ENCODE measurements around the gene PRKAR2B.

PRKAR2B gene

GRCh38 chr7:107043491-107043890 is 1.0 kb upstream of the PRKAR2B start:
- Histone ChIP-seq H3K9me3 (ENCODE audit: low read length) (no peaks in the 10 kb centered on the region), H3K27me3 (ENCODE audit: control insufficient read depth in 1 of 2, insufficient read depth in 2 of 2, low read length in 2 of 2) (no peaks in the 10 kb centered on the region), H3K4me1 (ENCODE audit: insufficient read depth, low read length) (peaks cover 9% of the 10 kb centered on the region), H3K36me3 (ENCODE audit: insufficient read depth, low read length) (no peaks in the 10 kb centered on the region), H3K4me3 (ENCODE audit: low read depth in 1 of 2, low read length in 2 of 2) (no peak overlapping the region), H3K9ac (ENCODE audit: low read length) (no peak overlapping the region), H3K27ac (ENCODE audit: low read depth, low read length) (peak overlapping the region; percentile 79)

- Histone ChIP-seq H3K27ac (ENCODE audit: low read depth, low read length) (peak overlapping the region; percentile 79), H3K4me3 (ENCODE audit: low read depth in 1 of 2, low read length in 2 of 2) (peak overlapping the region; percentile 52 to 56), H3K4me1 (ENCODE audit: insufficient read depth, low read length) (peaks cover 9% of the 10 kb centered on the region), H3K36me3 (ENCODE audit: insufficient read depth, low read length) (no peaks in the 10 kb centered on the region), H3K9ac (ENCODE audit: low read length) (no peak overlapping the region), H3K9me3 (ENCODE audit: low read length) (no peaks in the 10 kb centered on the region), H3K27me3 (ENCODE audit: control insufficient read depth in 1 of 2, insufficient read depth in 2 of 2, low read length in 2 of 2) (no peaks in the 10 kb centered on the region)
These were observed 571 bp upstream of the PRKAR2B start for GRCh38 chr7:107043921-107044346.

- H3K27me3 ChIP-seq (ENCODE audit: control insufficient read depth in 1 of 2, insufficient read depth in 2 of 2, low read length in 2 of 2) = no peaks in the 10 kb centered on the region
- peak overlapping the region; percentile 74 for H3K27ac ChIP-seq (ENCODE audit: low read depth, low read length)
- H3K4me1 ChIP-seq (ENCODE audit: insufficient read depth, low read length) = peaks cover 9% of the 10 kb centered on the region
- no peaks in the 10 kb centered on the region for H3K36me3 ChIP-seq (ENCODE audit: insufficient read depth, low read length)
- H3K4me3 ChIP-seq (ENCODE audit: low read depth in 1 of 2, low read length in 2 of 2) = peak overlapping the region; percentile 75 to 79
- peak overlapping the region; percentile 23 for H3K9ac ChIP-seq (ENCODE audit: low read length)
- H3K9me3 ChIP-seq (ENCODE audit: low read length) = no peaks in the 10 kb centered on the region
These were observed 873 bp downstream of the PRKAR2B start for GRCh38 chr7:107045195-107045960.

- Histone ChIP-seq H3K27me3 (ENCODE audit: control insufficient read depth in 1 of 2, insufficient read depth in 2 of 2, low read length in 2 of 2) (no peaks in the 10 kb centered on the region), H3K27ac (ENCODE audit: low read depth, low read length) (no peak overlapping the region), H3K4me3 (ENCODE audit: low read depth in 1 of 2, low read length in 2 of 2) (peak overlapping the region in 1 of 2 donors; percentile 79), H3K9me3 (ENCODE audit: low read length) (no peaks in the 10 kb centered on the region), H3K4me1 (ENCODE audit: insufficient read depth, low read length) (peaks cover 9% of the 10 kb centered on the region), H3K36me3 (ENCODE audit: insufficient read depth, low read length) (no peaks in the 10 kb centered on the region), H3K9ac (ENCODE audit: low read length) (no peak overlapping the region)
These were observed 1.5 kb downstream of the PRKAR2B start for GRCh38 chr7:107045980-107046379.

GRCh38 chr7:107046491-107047259 is 2.2 kb downstream of the PRKAR2B start:
- Histone ChIP-seq H3K27me3 (ENCODE audit: control insufficient read depth in 1 of 2, insufficient read depth in 2 of 2, low read length in 2 of 2) (no peaks in the 10 kb centered on the region), H3K4me1 (ENCODE audit: insufficient read depth, low read length) (peaks cover 11% of the 10 kb centered on the region), H3K36me3 (ENCODE audit: insufficient read depth, low read length) (no peaks in the 10 kb centered on the region), H3K9me3 (ENCODE audit: low read length) (no peaks in the 10 kb centered on the region), H3K27ac (ENCODE audit: low read depth, low read length) (no peak overlapping the region), H3K4me3 (ENCODE audit: low read depth in 1 of 2, low read length in 2 of 2) (no peak overlapping the region), H3K9ac (ENCODE audit: low read length) (no peak overlapping the region)

DNA sequence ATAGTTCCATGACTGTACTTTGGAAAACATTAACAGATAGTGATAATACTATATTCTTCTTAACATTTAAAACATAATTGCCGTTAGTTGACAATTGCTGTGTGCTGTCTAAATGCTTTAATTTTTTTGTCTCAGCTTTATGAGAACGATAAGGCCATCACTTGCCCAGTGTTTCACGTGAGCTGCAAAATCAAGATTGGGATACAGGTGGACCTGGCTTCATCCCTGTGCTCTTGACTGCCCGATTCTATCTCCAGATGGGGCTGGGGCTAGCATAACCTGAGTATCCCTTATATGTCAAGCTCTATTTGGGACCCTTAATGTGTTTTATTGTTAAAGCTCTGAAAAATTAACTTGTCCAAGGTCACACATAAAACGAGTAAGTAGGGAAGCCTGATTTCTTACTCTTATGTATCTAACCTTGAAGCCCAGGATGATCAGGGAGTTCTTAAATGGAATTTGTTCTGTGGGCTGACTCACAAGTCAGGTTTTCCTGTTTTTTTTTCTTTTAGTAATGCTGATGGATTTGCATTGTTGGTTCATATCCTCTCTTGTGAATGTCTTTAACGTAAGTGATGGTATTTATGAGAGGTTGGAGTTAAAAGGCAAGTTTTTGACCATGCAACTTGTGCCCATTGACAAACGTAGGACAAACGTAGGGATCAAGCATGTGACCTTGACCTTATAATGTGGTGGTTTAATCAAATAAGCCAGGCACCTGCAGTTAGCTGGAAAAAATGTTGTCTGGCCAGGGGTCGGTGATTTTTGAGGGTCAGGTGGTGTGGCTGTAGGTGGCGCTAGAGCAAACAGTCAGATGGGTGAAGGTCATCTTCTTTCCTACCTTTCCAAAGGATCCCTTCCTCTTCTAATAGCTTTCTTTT is 3.6 kb downstream of the PRKAR2B start:
- no peak overlapping the region for H3K4me3 ChIP-seq (ENCODE audit: low read depth in 1 of 2, low read length in 2 of 2)
- H3K36me3 ChIP-seq (ENCODE audit: insufficient read depth, low read length) = no peaks in the 10 kb centered on the region
- H3K9me3 ChIP-seq (ENCODE audit: low read length) = no peaks in the 10 kb centered on the region
- peaks cover 13% of the 10 kb centered on the region for H3K4me1 ChIP-seq (ENCODE audit: insufficient read depth, low read length)
- no peaks in the 10 kb centered on the region for H3K27me3 ChIP-seq (ENCODE audit: control insufficient read depth in 1 of 2, insufficient read depth in 2 of 2, low read length in 2 of 2)
- H3K27ac ChIP-seq (ENCODE audit: low read depth, low read length) = no peak overlapping the region
- H3K9ac ChIP-seq (ENCODE audit: low read length) = no peak overlapping the region

- Histone ChIP-seq H3K27ac (ENCODE audit: low read depth, low read length) (no peak overlapping the region), H3K9ac (ENCODE audit: low read length) (no peak overlapping the region), H3K4me3 (ENCODE audit: low read depth in 1 of 2, low read length in 2 of 2) (no peak overlapping the region), H3K4me1 (ENCODE audit: insufficient read depth, low read length) (peaks cover 13% of the 10 kb centered on the region), H3K36me3 (ENCODE audit: insufficient read depth, low read length) (no peaks in the 10 kb centered on the region), H3K9me3 (ENCODE audit: low read length) (no peaks in the 10 kb centered on the region), H3K27me3 (ENCODE audit: control insufficient read depth in 1 of 2, insufficient read depth in 2 of 2, low read length in 2 of 2) (no peaks in the 10 kb centered on the region)
These were observed 4.4 kb downstream of the PRKAR2B start for GRCh38 chr7:107048783-107049418.

DNA sequence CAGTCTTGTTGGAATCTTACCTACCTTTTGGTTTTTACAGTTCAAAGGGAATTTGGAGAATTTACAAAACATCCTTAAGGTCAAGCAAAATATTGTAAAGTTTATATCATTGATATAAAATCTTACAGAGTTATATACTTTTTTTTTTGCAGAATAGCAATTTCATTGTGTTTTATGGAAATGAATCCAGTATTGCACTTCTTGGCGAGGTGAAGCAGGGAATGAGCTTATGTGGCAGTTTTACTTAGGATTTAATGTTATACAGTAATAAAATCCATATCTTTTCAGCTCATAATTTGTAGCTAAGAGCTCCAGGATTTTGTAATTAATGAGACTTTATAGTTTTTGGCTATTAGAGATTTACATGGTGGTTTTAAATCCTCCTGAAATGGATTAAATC is 5.0 kb downstream of the PRKAR2B start:
- Histone ChIP-seq H3K27me3 (ENCODE audit: control insufficient read depth in 1 of 2, insufficient read depth in 2 of 2, low read length in 2 of 2) (no peaks in the 10 kb centered on the region), H3K9me3 (ENCODE audit: low read length) (no peaks in the 10 kb centered on the region), H3K27ac (ENCODE audit: low read depth, low read length) (no peak overlapping the region), H3K9ac (ENCODE audit: low read length) (no peak overlapping the region), H3K4me3 (ENCODE audit: low read depth in 1 of 2, low read length in 2 of 2) (no peak overlapping the region), H3K36me3 (ENCODE audit: insufficient read depth, low read length) (no peaks in the 10 kb centered on the region), H3K4me1 (ENCODE audit: insufficient read depth, low read length) (peaks cover 13% of the 10 kb centered on the region)

- H3K27ac ChIP-seq (ENCODE audit: low read depth, low read length) = no peak overlapping the region
- H3K27me3 ChIP-seq (ENCODE audit: control insufficient read depth in 1 of 2, insufficient read depth in 2 of 2, low read length in 2 of 2) = no peaks in the 10 kb centered on the region
- H3K9me3 ChIP-seq (ENCODE audit: low read length) = no peaks in the 10 kb centered on the region
- no peak overlapping the region for H3K4me3 ChIP-seq (ENCODE audit: low read depth in 1 of 2, low read length in 2 of 2)
- no peak overlapping the region for H3K9ac ChIP-seq (ENCODE audit: low read length)
- peaks cover 13% of the 10 kb centered on the region for H3K4me1 ChIP-seq (ENCODE audit: insufficient read depth, low read length)
- no peaks in the 10 kb centered on the region for H3K36me3 ChIP-seq (ENCODE audit: insufficient read depth, low read length)
These were observed 5.5 kb downstream of the PRKAR2B start for GRCh38 chr7:107049971-107050532.

DNA sequence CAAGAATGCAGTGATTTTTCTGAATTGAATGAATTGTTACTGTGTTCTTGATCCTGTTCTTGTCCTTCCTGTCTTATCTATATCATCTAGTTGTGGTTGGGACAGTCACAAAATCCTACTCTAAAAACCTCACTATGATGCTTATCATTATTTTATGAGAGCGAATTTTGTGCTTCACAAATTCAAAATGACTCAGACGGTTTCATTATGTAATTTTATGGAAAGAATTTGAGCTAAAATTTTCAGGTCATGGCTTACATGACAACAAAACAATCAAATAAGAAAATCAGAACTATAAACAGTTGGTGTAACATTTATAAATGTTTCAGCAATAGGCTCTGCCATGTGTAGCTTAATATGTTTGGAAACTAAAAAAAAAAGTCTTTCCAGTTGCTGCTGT is 6.9 kb downstream of the PRKAR2B start:
- no peaks in the 10 kb centered on the region for H3K27me3 ChIP-seq (ENCODE audit: control insufficient read depth in 1 of 2, insufficient read depth in 2 of 2, low read length in 2 of 2)
- H3K9me3 ChIP-seq (ENCODE audit: low read length) = no peaks in the 10 kb centered on the region
- no peak overlapping the region for H3K27ac ChIP-seq (ENCODE audit: low read depth, low read length)
- H3K4me1 ChIP-seq (ENCODE audit: insufficient read depth, low read length) = peaks cover 5% of the 10 kb centered on the region
- H3K4me3 ChIP-seq (ENCODE audit: low read depth in 1 of 2, low read length in 2 of 2) = no peak overlapping the region
- H3K36me3 ChIP-seq (ENCODE audit: insufficient read depth, low read length) = no peaks in the 10 kb centered on the region
- H3K9ac ChIP-seq (ENCODE audit: low read length) = no peak overlapping the region
